GM12892 (cell line): ENCODE measurements around the gene LSMEM2.

Experiments
- POLR2A ChIP-seq: IDR thresholded peaks from 2 replicates; pipeline ENCODE4 v1.6.1; 2011; ENCODE audit warnings: low read depth, low read length, control low read depth
- POLR2AphosphoS5 ChIP-seq: IDR thresholded peaks from 2 replicates; pipeline ENCODE4 v1.6.1; 2011; ENCODE audit warnings: low read depth, low read length, control low read depth

DNA sequence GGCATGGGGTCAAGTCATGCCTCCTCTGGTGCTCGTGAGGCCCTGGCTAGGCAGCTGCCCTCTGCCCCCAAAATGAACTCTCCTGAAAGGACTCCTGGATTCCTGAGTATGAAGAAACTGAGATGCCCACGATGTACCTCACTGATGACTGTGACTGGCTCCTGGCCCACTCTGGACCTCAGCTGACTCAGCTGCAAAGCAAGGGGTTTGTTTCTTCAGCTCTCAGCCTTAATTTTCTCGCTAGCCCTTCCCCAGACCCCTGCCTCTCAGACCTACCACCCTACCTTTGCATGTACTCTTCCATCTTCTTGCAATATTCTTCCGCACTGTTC lies 48.1 kb upstream of the LSMEM2 start:
- no peak for TF ChIP-seq POLR2A
- TF ChIP-seq POLR2AphosphoS5 = no peak
